ENCODE data around the gene WDR7.

The WDR7 gene

GRCh38 chr18:56937874-56938430 lies 286.8 kb downstream of the WDR7 start:
- DNase-seq (ENCODE audit: low read depth) = no peak

- no peak for DNase-seq (ENCODE audit: low read depth)
Observed at GRCh38 chr18:56945171-56946083, 294.3 kb downstream of the WDR7 start.

- DNase-seq (ENCODE audit: low read depth) = no peak
Observed at GRCh38 chr18:56947236-56947635, 296.1 kb downstream of the WDR7 start.

GRCh38 chr18:56952026-56952425 lies 300.9 kb downstream of the WDR7 start:
- no peak for DNase-seq (ENCODE audit: low read depth)

- no peak for DNase-seq (ENCODE audit: low read depth)
Observed at GRCh38 chr18:56953428-56954198, 302.5 kb downstream of the WDR7 start.

GRCh38 chr18:56955490-56955889 lies 304.3 kb downstream of the WDR7 start:
- DNase-seq (ENCODE audit: low read depth) = no peak

- no peak for DNase-seq (ENCODE audit: low read depth)
Observed at GRCh38 chr18:56959120-56959519, 308.0 kb downstream of the WDR7 start.

GRCh38 chr18:56962322-56962721 lies 311.2 kb downstream of the WDR7 start:
- DNase-seq (ENCODE audit: low read depth) = no peak

- DNase-seq (ENCODE audit: low read depth) = no peak
Observed at GRCh38 chr18:56967035-56967434, 315.9 kb downstream of the WDR7 start.

GRCh38 chr18:56973487-56973886 lies 322.3 kb downstream of the WDR7 start:
- no peak for DNase-seq (ENCODE audit: low read depth)

- DNase-seq (ENCODE audit: low read depth) = no peak
Observed at GRCh38 chr18:56974141-56974540, 323.0 kb downstream of the WDR7 start.

- no peak for DNase-seq (ENCODE audit: low read depth)
Observed at GRCh38 chr18:56975276-56975675, 324.1 kb downstream of the WDR7 start.

- no peak for DNase-seq (ENCODE audit: low read depth)
Observed at GRCh38 chr18:56977309-56977708, 326.1 kb downstream of the WDR7 start.

- DNase-seq (ENCODE audit: low read depth) = no peak
Observed at GRCh38 chr18:56977771-56978170, 326.6 kb downstream of the WDR7 start.

GRCh38 chr18:56980151-56980550 lies 329.0 kb downstream of the WDR7 start:
- DNase-seq (ENCODE audit: low read depth) = no peak

GRCh38 chr18:56982766-56983165 lies 331.6 kb downstream of the WDR7 start:
- no peak for DNase-seq (ENCODE audit: low read depth)

- DNase-seq (ENCODE audit: low read depth) = no peak
Observed at GRCh38 chr18:56983275-56983992, 332.3 kb downstream of the WDR7 start.

- DNase-seq (ENCODE audit: low read depth) = no peak
Observed at GRCh38 chr18:56984731-56985130, 333.6 kb downstream of the WDR7 start.

- no peak for DNase-seq (ENCODE audit: low read depth)
Observed at GRCh38 chr18:56986829-56987228, 335.7 kb downstream of the WDR7 start.

GRCh38 chr18:56987236-56987635 lies 336.1 kb downstream of the WDR7 start:
- no peak for DNase-seq (ENCODE audit: low read depth)

GRCh38 chr18:56988022-56988421 lies 336.9 kb downstream of the WDR7 start:
- no peak for DNase-seq (ENCODE audit: low read depth)

- DNase-seq (ENCODE audit: low read depth) = no peak
Observed at GRCh38 chr18:56990678-56991077, 339.5 kb downstream of the WDR7 start.

Measured in activated T-helper 1 cell treated with Interleukin-2 at 50 U/mL for 16 hours (primary cell).